SU-DHL-6 (cell line): ENCODE data around the gene RBFOX2.

Experiments
- H2AFZ ChIP-seq: fragments of 200-600 bp; sonication (generic); 2 replicates; pipeline ENCODE4 v1.6.1; 2014; ENCODE audit warnings: low read depth, mild to moderate bottlenecking, moderate library complexity, mixed read lengths, antibody characterized with exemption, low read length; ENCODE audit not compliant: severe bottlenecking
- H3F3A ChIP-seq: fragments of 200-600 bp; shearing (Covaris generic); 2 replicates; pipeline ENCODE4 v1.6.0; 2016; ENCODE audit warnings: antibody characterized with exemption, mild to moderate bottlenecking; ENCODE audit not compliant: insufficient read depth
- H3K27ac ChIP-seq: fragments of 200-600 bp; sonication (generic); 2 replicates; pipeline ENCODE4 v1.5.1; 2016; ENCODE audit warnings: low read depth, mild to moderate bottlenecking, low read length, moderate library complexity, mixed read lengths
- H3K27me3 ChIP-seq: fragments of 200-600 bp; sonication (generic), shearing (Covaris generic); 2 replicates; pipeline ENCODE4 v1.6.0; 2014; ENCODE audit warnings: mild to moderate bottlenecking, low read length
- H3K36me3 ChIP-seq: fragments of 200-600 bp; sonication (generic); 2 replicates; pipeline ENCODE4 v1.6.1; 2014; ENCODE audit warnings: mild to moderate bottlenecking, low read length, mixed read lengths
- H3K4me2 ChIP-seq: fragments of 300-600, 200-600 bp; shearing (Covaris generic), sonication (generic); 2 replicates; pipeline ENCODE4 v1.6.0; 2014; ENCODE audit warnings: low read length, low read depth, mild to moderate bottlenecking; ENCODE audit not compliant: poor library complexity, severe bottlenecking
- H3K4me3 ChIP-seq: fragments of 200-600 bp; sonication (generic); 2 replicates; pipeline ENCODE4 v1.5.1; 2014; ENCODE audit warnings: antibody characterized with exemption, low read length, mild to moderate bottlenecking, mixed read lengths; ENCODE audit not compliant: insufficient read depth, poor library complexity, severe bottlenecking
- H3K79me2 ChIP-seq: fragments of 200-600 bp; sonication (generic); 2 replicates; pipeline ENCODE4 v1.6.1; 2014; ENCODE audit warnings: mild to moderate bottlenecking, low read length, moderate library complexity; ENCODE audit not compliant: insufficient read depth
- H3K9ac ChIP-seq: fragments of 200-600 bp; sonication (generic); 2 replicates; pipeline ENCODE4 v1.7.0; 2014; ENCODE audit warnings: mild to moderate bottlenecking, low read length
- H3K9me2 ChIP-seq: fragments of 200-600 bp; sonication (generic); replicated peaks from 2 replicates; pipeline ENCODE4 v1.6.1; 2014; ENCODE audit warnings: low read length; ENCODE audit not compliant: insufficient read depth
- H3K9me3 ChIP-seq: fragments of 200-600 bp; sonication (generic); 2 replicates; pipeline ENCODE4 v1.6.1; 2014; ENCODE audit warnings: low read length, mixed read lengths; ENCODE audit not compliant: insufficient read depth
- H4K20me1 ChIP-seq: fragments of 200-600 bp; sonication (generic); 2 replicates; pipeline ENCODE4 v1.6.1; 2014; ENCODE audit warnings: low read depth, mild to moderate bottlenecking, antibody characterized with exemption, low read length, moderate library complexity, mixed read lengths
- CTCF ChIP-seq: fragments of 200-600 bp; sonication (generic); IDR thresholded peaks from one replicate; pipeline ENCODE4 v1.5.1; 2017; ENCODE audit warnings: antibody characterized with exemption, mild to moderate bottlenecking, low read length, moderate library complexity; ENCODE audit not compliant: insufficient read depth, poor library complexity, severe bottlenecking
- EZH2phosphoT487 ChIP-seq: fragments of 200-600 bp; sonication (generic), shearing (Covaris generic); conservative IDR thresholded peaks from 2 replicates; pipeline ENCODE4 v1.6.1; 2018; ENCODE audit warnings: mild to moderate bottlenecking, antibody characterized with exemption, low read length, moderate library complexity, mixed read lengths

Gene RBFOX2

GRCh38 chr22:35947794-35948425 is 80.7 kb downstream of the RBFOX2 start:
- no peaks in the 10 kb centered on the region for H3K79me2 ChIP-seq
- no peaks in the 10 kb centered on the region for H4K20me1 ChIP-seq
- H3K4me2 ChIP-seq = no peak overlapping the region
- no peaks in the 10 kb centered on the region for H3K9me2 ChIP-seq
- TF ChIP-seq CTCF = no peak
- no peak for TF ChIP-seq EZH2phosphoT487
- no peaks in the 10 kb centered on the region for H3K27me3 ChIP-seq
- H3K4me3 ChIP-seq = no peak overlapping the region
- H3K9ac ChIP-seq = no peak overlapping the region
- no peaks in the 10 kb centered on the region for H3K9me3 ChIP-seq
- no peak overlapping the region for H2AFZ ChIP-seq
- no peaks in the 10 kb centered on the region for H3F3A ChIP-seq
- no peak overlapping the region for H3K27ac ChIP-seq
- H3K36me3 ChIP-seq = no peaks in the 10 kb centered on the region

GRCh38 chr22:35944458-35944857 is 84.2 kb downstream of the RBFOX2 start:
- Histone ChIP-seq H2AFZ (no peak overlapping the region), H3K9me3 (no peaks in the 10 kb centered on the region), H3K9me2 (no peaks in the 10 kb centered on the region), H4K20me1 (0 out of 2 replicates have a peak, but pooled peaks cover 4% of the 10 kb centered on the region), H3K9ac (no peak overlapping the region), H3K27me3 (no peaks in the 10 kb centered on the region), H3K36me3 (no peaks in the 10 kb centered on the region), H3K4me3 (no peak overlapping the region), H3K79me2 (no peaks in the 10 kb centered on the region), H3K4me2 (no peak overlapping the region), H3K27ac (no peak overlapping the region), H3F3A (no peaks in the 10 kb centered on the region)
- no peak for TF ChIP-seq CTCF

GRCh38 chr22:35940166-35940565 is 88.5 kb downstream of the RBFOX2 start:
- Histone ChIP-seq H3K27ac (no peak overlapping the region), H3K9me2 (no peaks in the 10 kb centered on the region), H3K9ac (no peak overlapping the region), H3K79me2 (no peaks in the 10 kb centered on the region), H2AFZ (no peak overlapping the region), H3K4me2 (no peak overlapping the region), H3K36me3 (no peaks in the 10 kb centered on the region), H3K9me3 (no peaks in the 10 kb centered on the region), H3K4me3 (no peak overlapping the region), H3K27me3 (no peaks in the 10 kb centered on the region), H4K20me1 (0 out of 2 replicates have a peak, but pooled peaks cover 4% of the 10 kb centered on the region), H3F3A (no peaks in the 10 kb centered on the region)
- TF ChIP-seq CTCF (no peak), EZH2phosphoT487 (no peak)
